Muscle layer of colon (tissue), 2 donors: Measurements from ENCODE around the gene BRD9.
"Not testable (repeated sequence)": the region's sequence is repeated elsewhere in the genome, so short reads cannot be mapped to it uniquely, and the experiment has no call there.

Experiments
- H3K27ac ChIP-seq: one replicate; pipeline ENCODE4 v1.7.0; 2013; ENCODE audit warnings: low read depth, mild to moderate bottlenecking, low read length, moderate library complexity
- H3K27me3 ChIP-seq, 2 donors: one replicate each; pipeline ENCODE4 v1.7.0; 2013; ENCODE audit warnings: low read length in 2 of 2, mild to moderate bottlenecking in 2 of 2; ENCODE audit not compliant: insufficient read depth in 2 of 2, control insufficient read depth in 1 of 2
- H3K36me3 ChIP-seq: one replicate; pipeline ENCODE4 v1.7.0; 2013; ENCODE audit warnings: mild to moderate bottlenecking, low read length; ENCODE audit not compliant: insufficient read depth
- H3K4me1 ChIP-seq: one replicate; pipeline ENCODE4 v1.7.0; 2013; ENCODE audit warnings: mild to moderate bottlenecking, low read length; ENCODE audit not compliant: insufficient read depth
- H3K4me3 ChIP-seq, 2 donors: one replicate each; pipeline ENCODE4 v1.7.0; 2013; ENCODE audit warnings: low read length in 2 of 2, low read depth in 1 of 2, mild to moderate bottlenecking in 1 of 2, moderate library complexity in 1 of 2
- H3K9ac ChIP-seq: one replicate; pipeline ENCODE4 v1.7.0; 2013; ENCODE audit warnings: low read length
- H3K9me3 ChIP-seq: one replicate; pipeline ENCODE4 v1.7.0; 2013; ENCODE audit warnings: mild to moderate bottlenecking, low read length
- donor health status: abdominal sarcoma.
- donor health status: Adenocarcinoma of cecum.

Gene BRD9

GRCh38 chr5:932151-932627 lies 39.6 kb upstream of the BRD9 start:
- H3K9ac ChIP-seq, result no peak overlapping the region
- H3K4me3 ChIP-seq, result no peak overlapping the region
- no peaks in the 10 kb centered on the region for H3K36me3 ChIP-seq
- H3K27me3 ChIP-seq, result no peaks in the 10 kb centered on the region
- no peaks in the 10 kb centered on the region for H3K9me3 ChIP-seq
- no peak overlapping the region for H3K27ac ChIP-seq
- peaks cover 5% of the 10 kb centered on the region for H3K4me1 ChIP-seq

DNA sequence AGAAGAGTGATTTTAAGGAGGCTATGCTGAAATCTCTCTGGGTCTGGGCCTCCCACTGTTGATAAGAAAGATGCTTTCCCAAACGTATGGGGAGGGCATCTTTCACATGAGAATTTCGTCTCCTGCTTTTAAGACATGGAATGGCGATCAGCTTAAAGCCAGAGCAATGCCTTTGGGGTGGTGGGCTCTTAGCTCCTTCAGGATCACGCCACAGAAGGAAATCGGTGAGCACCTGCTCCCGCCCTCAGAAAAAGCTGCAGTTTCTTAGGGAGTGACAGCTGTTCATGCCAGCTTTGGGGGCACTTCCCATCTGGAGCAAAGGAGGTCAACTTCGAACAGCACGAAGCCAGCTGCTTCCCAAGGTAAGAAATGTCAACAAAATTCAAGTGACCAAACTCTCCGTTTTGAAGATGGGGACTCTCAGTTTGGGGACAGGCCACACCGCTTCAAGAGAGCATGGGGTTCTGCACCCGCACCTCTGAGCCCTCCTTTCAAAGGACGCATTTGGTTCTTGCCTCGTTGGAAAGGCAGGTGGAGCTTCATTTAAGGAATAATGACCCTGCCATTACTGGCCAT lies 39.1 kb upstream of the BRD9 start:
- H3K27me3 ChIP-seq, result no peaks in the 10 kb centered on the region
- no peak overlapping the region for H3K9ac ChIP-seq
- H3K9me3 ChIP-seq, result no peaks in the 10 kb centered on the region
- H3K4me3 ChIP-seq, result no peak overlapping the region
- no peak overlapping the region for H3K27ac ChIP-seq
- peaks cover 5% of the 10 kb centered on the region for H3K4me1 ChIP-seq
- H3K36me3 ChIP-seq, result no peaks in the 10 kb centered on the region

GRCh38 chr5:930866-931265 lies 38.3 kb upstream of the BRD9 start:
- no peak overlapping the region for H3K4me3 ChIP-seq
- H3K36me3 ChIP-seq, result no peaks in the 10 kb centered on the region
- H3K9ac ChIP-seq, result no peak overlapping the region
- H3K27ac ChIP-seq, result no peak overlapping the region
- peaks cover 0 to 7% of the 10 kb centered on the region in 2 donors for H3K27me3 ChIP-seq
- peaks cover 10% of the 10 kb centered on the region for H3K4me1 ChIP-seq
- no peaks in the 10 kb centered on the region for H3K9me3 ChIP-seq

- no peak overlapping the region for H3K9ac ChIP-seq
- H3K36me3 ChIP-seq, result no peaks in the 10 kb centered on the region
- no peak overlapping the region for H3K4me3 ChIP-seq
- peaks cover 8 to 11% of the 10 kb centered on the region in 2 donors for H3K27me3 ChIP-seq
- H3K27ac ChIP-seq, result no peak overlapping the region
- peaks cover 10% of the 10 kb centered on the region for H3K4me1 ChIP-seq
- H3K9me3 ChIP-seq, result no peaks in the 10 kb centered on the region
Measured at GRCh38 chr5:929596-929995, 37.0 kb upstream of the BRD9 start.

GRCh38 chr5:929182-929581 lies 36.6 kb upstream of the BRD9 start:
- not testable (repeated sequence) for H3K4me3 ChIP-seq, H3K36me3 ChIP-seq, H3K27ac ChIP-seq, H3K4me1 ChIP-seq, H3K9ac ChIP-seq, H3K9me3 ChIP-seq
- peaks cover 9 to 11% of the 10 kb centered on the region in 2 donors for H3K27me3 ChIP-seq

DNA sequence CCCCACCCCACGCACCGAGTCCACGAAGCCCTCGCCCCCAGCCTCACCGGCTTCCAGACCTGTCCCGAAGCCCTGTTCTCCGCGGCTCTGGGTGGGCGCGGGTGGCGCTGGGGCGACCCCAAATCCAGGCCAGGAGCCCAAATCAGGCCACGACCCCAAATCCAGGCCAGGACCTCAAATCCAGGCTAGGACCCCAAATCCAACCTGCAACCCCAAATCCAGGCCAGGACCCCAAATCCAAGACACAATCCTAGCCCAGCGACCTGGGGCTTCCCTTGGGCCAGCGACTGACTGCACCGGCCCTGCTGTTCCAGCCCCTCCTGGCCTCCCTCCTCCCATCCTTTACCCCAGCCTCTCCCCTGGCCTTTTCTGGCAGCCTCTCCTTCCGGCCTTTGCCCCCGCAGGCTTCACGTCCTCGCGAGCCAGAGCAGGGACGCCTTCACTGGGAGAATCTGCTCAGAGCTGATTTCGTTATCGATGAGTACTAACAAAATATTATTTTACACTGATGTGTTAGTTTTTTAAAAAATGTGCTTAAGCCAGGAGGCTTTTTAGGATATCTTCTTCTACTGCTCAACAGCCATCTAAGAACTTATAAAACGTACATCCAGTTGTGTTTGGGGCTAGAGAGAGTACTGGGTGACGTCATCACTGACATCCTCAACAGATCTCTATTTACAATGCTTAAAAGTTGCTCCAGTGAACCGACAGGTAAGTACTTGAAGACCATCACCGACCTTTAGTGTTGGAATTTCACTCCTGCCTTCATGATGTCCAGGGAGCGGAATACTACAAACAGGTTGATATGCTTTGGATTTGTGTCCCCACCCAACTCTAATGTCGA lies 34.8 kb upstream of the BRD9 start:
- Histone ChIP-seq H3K27me3 (peaks cover 9 to 11% of the 10 kb centered on the region in 2 donors), H3K4me1 (peaks cover 6% of the 10 kb centered on the region), H3K9me3 (no peaks in the 10 kb centered on the region), H3K27ac (no peak overlapping the region), H3K9ac (no peak overlapping the region), H3K4me3 (no peak overlapping the region), H3K36me3 (no peaks in the 10 kb centered on the region)

- H3K9ac ChIP-seq, result no peak overlapping the region
- peak overlapping the region; percentile 24 to 46 for H3K4me3 ChIP-seq
- H3K36me3 ChIP-seq, result no peaks in the 10 kb centered on the region
- H3K9me3 ChIP-seq, result no peaks in the 10 kb centered on the region
- H3K27me3 ChIP-seq, result peaks cover 9 to 11% of the 10 kb centered on the region in 2 donors
- H3K27ac ChIP-seq, result no peak overlapping the region
- peaks cover 5% of the 10 kb centered on the region for H3K4me1 ChIP-seq
Measured at GRCh38 chr5:926417-927171, 34.0 kb upstream of the BRD9 start.

- Histone ChIP-seq H3K9me3 (no peaks in the 10 kb centered on the region), H3K9ac (no peak overlapping the region), H3K4me1 (peaks cover 5% of the 10 kb centered on the region)
Measured at GRCh38 chr5:923281-923873, 30.8 kb upstream of the BRD9 start.

DNA sequence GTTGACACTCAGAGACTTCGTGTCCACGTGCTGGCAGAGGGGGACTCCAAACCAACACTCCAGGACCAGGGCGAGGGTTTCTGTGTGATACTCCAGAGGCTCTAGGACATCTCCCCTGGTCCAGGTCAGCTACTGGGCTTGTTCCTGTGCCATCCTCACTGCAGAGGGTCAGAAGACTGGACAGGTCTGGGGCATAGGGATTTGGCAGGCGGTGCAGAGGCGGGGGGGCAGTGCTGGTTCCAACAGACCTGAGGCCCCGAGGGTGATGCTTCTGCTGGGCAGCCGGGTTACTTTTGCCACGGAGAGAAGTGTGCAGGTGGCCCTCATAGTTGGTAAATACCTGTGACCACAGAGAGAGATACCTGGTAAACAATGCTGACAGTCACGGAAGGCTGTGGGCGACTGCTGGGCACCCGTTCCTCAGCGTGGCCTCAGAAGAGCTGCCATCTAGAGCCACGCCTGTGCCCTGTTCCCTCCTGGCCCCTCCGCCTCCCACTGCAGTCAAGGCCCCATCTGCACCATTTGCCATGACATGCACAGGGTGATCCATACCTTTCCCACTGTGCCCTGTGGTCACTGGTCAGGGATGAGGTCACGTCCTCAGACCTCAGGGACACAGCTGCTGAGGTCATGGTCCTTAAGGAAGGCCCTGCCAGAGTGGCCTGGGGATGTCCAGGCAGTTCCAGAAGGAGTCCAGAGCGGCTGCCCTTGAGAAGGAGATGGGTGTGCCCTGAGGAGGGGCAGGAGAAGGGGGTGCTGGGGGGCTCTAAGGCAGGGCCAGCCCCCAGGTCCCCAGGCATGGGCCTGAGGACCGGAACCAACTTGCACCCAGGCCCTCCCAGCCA lies 30.1 kb upstream of the BRD9 start:
- H3K36me3 ChIP-seq, result no peaks in the 10 kb centered on the region
- peaks cover 9 to 11% of the 10 kb centered on the region in 2 donors for H3K27me3 ChIP-seq
- no peak overlapping the region for H3K9ac ChIP-seq
- H3K9me3 ChIP-seq, result no peaks in the 10 kb centered on the region
- no peak overlapping the region for H3K4me3 ChIP-seq
- H3K4me1 ChIP-seq, result peaks cover 5% of the 10 kb centered on the region
- H3K27ac ChIP-seq, result no peak overlapping the region

More at GRCh38 chr5:923281-923873, 30.8 kb upstream of the BRD9 start:
- Histone ChIP-seq H3K36me3 (no peaks in the 10 kb centered on the region), H3K27me3 (peaks cover 9 to 11% of the 10 kb centered on the region in 2 donors), H3K4me3 (no peak overlapping the region), H3K27ac (no peak overlapping the region)

- H3K9ac ChIP-seq, result no peak overlapping the region
- peaks cover 5% of the 10 kb centered on the region for H3K4me1 ChIP-seq
- no peaks in the 10 kb centered on the region for H3K9me3 ChIP-seq
- H3K27ac ChIP-seq, result no peak overlapping the region
- no peak overlapping the region for H3K4me3 ChIP-seq
- H3K36me3 ChIP-seq, result no peaks in the 10 kb centered on the region
- H3K27me3 ChIP-seq, result peaks cover 9 to 11% of the 10 kb centered on the region in 2 donors
Measured at GRCh38 chr5:921456-922435, 29.1 kb upstream of the BRD9 start.
